H1 (cell line): Measurements from ENCODE around the gene SLC7A8. TPM values are rescaled to one million over a fixed set of nuclear protein-coding genes. Genes with fewer than 3 reads are reported as not detected.

Experiments used
- CTCF ChIA-PET: fragments of 300-600 bp; sonication (Branson Sonifier 250); formaldehyde crosslinking; loops from one replicate; lab custom pipeline; 2021; ENCODE audit not compliant: partially characterized antibody; lab: Charles Lee
- POLR2A ChIA-PET: fragments of 300-600 bp; sonication (Branson Sonifier 250); formaldehyde crosslinking; loops from one replicate; lab custom pipeline; 2021; ENCODE audit warnings: inconsistent platforms; ENCODE audit not compliant: partially characterized antibody; lab: Charles Lee
- DNase-seq, 2 experiments: peaks; one replicate each; pipeline versions ENCODE4 v3.0.0 to v3.0.0-alpha.2; 2010 to 2022; ENCODE audit warnings: low spot score in 2 of 2, low read depth in 1 of 2, mixed read lengths in 1 of 2
- FAIRE-seq: peaks from 2 replicates; lab custom pipeline; 2011; peaks lifted over from hg19 to GRCh38; lab: Jason Lieb, UNC
- H2AFZ ChIP-seq: 2 replicates; pipeline ENCODE4 v1.8.1; 2012; ENCODE audit warnings: low read length, inconsistent platforms
- H2AK5ac ChIP-seq: 2 replicates; pipeline ENCODE4 v1.6.1; 2013; ENCODE audit warnings: low read depth, low read length
- H2BK120ac ChIP-seq: replicated peaks from 2 replicates; pipeline ENCODE3; 2013; ENCODE audit warnings: low read depth, low read length, inconsistent platforms
- H2BK12ac ChIP-seq: 2 replicates; pipeline ENCODE4 v1.6.1; 2013; ENCODE audit warnings: low read depth, low read length
- H2BK15ac ChIP-seq: 2 replicates; pipeline ENCODE4 v1.6.1; 2013; ENCODE audit warnings: low read length
- H2BK20ac ChIP-seq: 2 replicates; pipeline ENCODE4 v1.6.1; 2013; ENCODE audit warnings: low read length
- H2BK5ac ChIP-seq: 2 replicates; pipeline ENCODE4 v1.6.1; 2013; ENCODE audit warnings: low read depth, low read length
- H3K14ac ChIP-seq: 2 replicates; pipeline ENCODE4 v1.6.1; 2013; ENCODE audit warnings: inconsistent platforms; ENCODE audit not compliant: insufficient read length
- H3K18ac ChIP-seq: 2 replicates; pipeline ENCODE4 v1.6.1; 2013; ENCODE audit warnings: low read length; ENCODE audit errors: extremely low read depth
- H3K23ac ChIP-seq: 2 replicates; pipeline ENCODE4 v1.6.1; 2013; ENCODE audit warnings: inconsistent platforms; ENCODE audit not compliant: insufficient read length
- H3K23me2 ChIP-seq: 2 replicates; pipeline ENCODE4 v1.6.1; 2013; ENCODE audit warnings: low read depth, low read length
- H3K27ac ChIP-seq: 2 replicates; pipeline ENCODE4 v1.6.1; 2011; ENCODE audit warnings: low read depth, low read length, inconsistent platforms
- H3K27me3 ChIP-seq, 4 experiments: replicated peaks in 1 of 4; 1 replicate in 1 of 4; 2 replicates in 3 of 4; pipeline versions ENCODE4 v1.6.1 to v1.8.1; 2011 to 2013; ENCODE audit warnings: low read length in 3 of 4, mild to moderate bottlenecking in 3 of 4, inconsistent platforms in 2 of 4, mixed read lengths in 2 of 4, moderate library complexity in 1 of 4; ENCODE audit not compliant: control insufficient read depth in 3 of 4, insufficient read depth in 3 of 4; ENCODE audit errors: extremely low read depth in 1 of 4
- H3K36me3 ChIP-seq, 4 experiments: 2 replicates each; pipeline versions ENCODE4 v1.6.1 to v1.8.1; 2011 to 2013; ENCODE audit warnings: mild to moderate bottlenecking in 4 of 4, low read length in 3 of 4, moderate library complexity in 2 of 4, control low read depth in 1 of 4, inconsistent platforms in 1 of 4; ENCODE audit not compliant: insufficient read depth in 4 of 4, control insufficient read depth in 2 of 4
- H3K4ac ChIP-seq: replicated peaks from 2 replicates; pipeline ENCODE3; 2013; ENCODE audit warnings: low read length, low read depth, mixed read lengths, inconsistent platforms; ENCODE audit not compliant: insufficient read length
- H3K4me1 ChIP-seq, 4 experiments: replicated peaks in 1 of 4; 1 replicate in 1 of 4; 2 replicates in 3 of 4; pipeline versions ENCODE4 v1.6.1 to v1.8.1; 2011 to 2013; ENCODE audit warnings: low read length in 3 of 4, inconsistent platforms in 2 of 4, mixed read lengths in 1 of 4; ENCODE audit not compliant: insufficient read depth in 4 of 4, control insufficient read depth in 3 of 4
- H3K4me2 ChIP-seq, 2 experiments: 2 replicates each; pipeline versions ENCODE4 v1.6.1 to v1.8.1; 2011 to 2013; ENCODE audit warnings: low read depth in 2 of 2, low read length in 2 of 2, control low read depth in 1 of 2, inconsistent platforms in 1 of 2, mild to moderate bottlenecking in 1 of 2; ENCODE audit not compliant: insufficient read depth in 1 of 2
- H3K4me3 ChIP-seq, 4 experiments: fragments of 200-600, 300-600 bp in 1 of 4; sonication (generic), shearing (Covaris generic), sonication (Bioruptor Twin) in 1 of 4; 2 replicates each; pipeline versions ENCODE4 v1.5.1 to v1.8.1; 2011 to 2016; ENCODE audit warnings: low read length in 4 of 4, low read depth in 3 of 4, control low read depth in 2 of 4, inconsistent platforms in 2 of 4, mild to moderate bottlenecking in 2 of 4, mixed read lengths in 1 of 4, moderate library complexity in 1 of 4; ENCODE audit not compliant: insufficient read depth in 2 of 4; ENCODE audit errors: extremely low read depth in 1 of 4
- H3K56ac ChIP-seq: replicated peaks from 2 replicates; pipeline ENCODE3; 2013; ENCODE audit warnings: low read depth, mild to moderate bottlenecking, mixed read lengths, low read length, inconsistent platforms; ENCODE audit not compliant: insufficient read length
- H3K79me1 ChIP-seq: 2 replicates; pipeline ENCODE4 v1.6.1; 2013; ENCODE audit warnings: low read depth, low read length, control low read depth
- H3K79me2 ChIP-seq, 2 experiments: 2 replicates each; pipeline versions ENCODE4 v1.6.1 to v1.8.1; 2012 to 2013; ENCODE audit warnings: low read length in 2 of 2, mild to moderate bottlenecking in 2 of 2, inconsistent platforms in 1 of 2; ENCODE audit not compliant: insufficient read depth in 2 of 2, control insufficient read depth in 1 of 2
- H3K9ac ChIP-seq, 4 experiments: replicated peaks in 1 of 4; 1 replicate in 1 of 4; 2 replicates in 3 of 4; pipeline versions ENCODE4 v1.6.1 to v1.8.1; 2011 to 2013; ENCODE audit warnings: low read depth in 3 of 4, low read length in 3 of 4, control low read depth in 2 of 4, mild to moderate bottlenecking in 2 of 4, moderate library complexity in 2 of 4, inconsistent platforms in 1 of 4; ENCODE audit errors: extremely low read depth in 1 of 4
- H3K9me3 ChIP-seq, 2 experiments: 2 replicates each; pipeline versions ENCODE4 v1.6.1 to v1.8.1; 2012 to 2013; ENCODE audit warnings: mild to moderate bottlenecking in 2 of 2, moderate library complexity in 2 of 2, control low read depth in 1 of 2, inconsistent platforms in 1 of 2, low read depth in 1 of 2, low read length in 1 of 2, mixed read lengths in 1 of 2; ENCODE audit not compliant: insufficient read depth in 2 of 2
- H4K20me1 ChIP-seq, 2 experiments: replicated peaks in 1 of 2; 2 replicates each; pipeline versions ENCODE3 to v1.8.1; 2011 to 2013; ENCODE audit warnings: inconsistent platforms in 2 of 2, low read length in 2 of 2, mild to moderate bottlenecking in 1 of 2; ENCODE audit not compliant: insufficient read depth in 2 of 2, control insufficient read depth in 1 of 2
- H4K5ac ChIP-seq: 2 replicates; pipeline ENCODE4 v1.6.1; 2013; ENCODE audit warnings: low read length, low read depth, mixed read lengths, inconsistent platforms; ENCODE audit not compliant: insufficient read length
- H4K8ac ChIP-seq: 2 replicates; pipeline ENCODE4 v1.8.0; 2013; ENCODE audit warnings: mild to moderate bottlenecking, moderate library complexity, low read length, inconsistent platforms; ENCODE audit not compliant: insufficient read depth; ENCODE audit errors: extremely low read depth
- H4K91ac ChIP-seq: replicated peaks from 2 replicates; pipeline ENCODE3; 2013; ENCODE audit warnings: low read length, mixed read lengths, inconsistent platforms; ENCODE audit not compliant: insufficient read length
- BRCA1 ChIP-seq: IDR thresholded peaks from 2 replicates; pipeline ENCODE4 v1.6.1; 2012; ENCODE audit warnings: low read depth, low read length, improper control_type of control experiment
- EZH2 ChIP-seq: fragments of 200-600 bp; sonication (generic); IDR thresholded peaks from 2 replicates; pipeline ENCODE4 v1.7.1; 2012; ENCODE audit warnings: low read depth, mild to moderate bottlenecking, moderate library complexity, low read length, inconsistent platforms; ENCODE audit not compliant: severe bottlenecking
- KDM5A ChIP-seq: fragments of 200-600 bp; IDR thresholded peaks from 2 replicates; pipeline ENCODE4 v1.7.1; 2012; ENCODE audit warnings: mild to moderate bottlenecking, low read length, inconsistent platforms, mixed read lengths
- NANOG ChIP-seq: IDR thresholded peaks from 2 replicates; pipeline ENCODE4 v1.6.1; 2011; ENCODE audit warnings: low read length, low read depth, mild to moderate bottlenecking, inconsistent platforms; ENCODE audit not compliant: insufficient read depth, poor library complexity, severe bottlenecking
- RXRA ChIP-seq: IDR thresholded peaks from 2 replicates; pipeline ENCODE4 v1.6.1; 2011; ENCODE audit warnings: low read depth, mild to moderate bottlenecking, low read length, moderate library complexity; ENCODE audit not compliant: insufficient read depth
- SAP30 ChIP-seq: fragments of 300-600 bp; sonication (generic); IDR thresholded peaks from 2 replicates; pipeline ENCODE4 v1.7.1; 2012; ENCODE audit warnings: low read length, moderate library complexity, mild to moderate bottlenecking, inconsistent platforms; ENCODE audit not compliant: insufficient read depth, insufficient replicate concordance
- SP2 ChIP-seq: IDR thresholded peaks from 2 replicates; pipeline ENCODE4 v1.6.1; 2012; ENCODE audit warnings: mild to moderate bottlenecking, low read length, inconsistent platforms
- WGBS, 2 experiments: shearing (Covaris generic) in 1 of 2; methylation state at CpG; one replicate each; pipeline versions ENCODE4 v1.1.6 to v1.1.7; 2013 to 2015; ENCODE audit warnings: low lambda C conversion rate in 2 of 2, mixed read lengths in 2 of 2, inconsistent platforms in 1 of 2, low coverage in 1 of 2, missing lambda C conversion rate in 1 of 2; ENCODE audit not compliant: insufficient replicate concordance in 2 of 2, insufficient coverage in 1 of 2, insufficient read length in 1 of 2; ENCODE audit errors: extremely low coverage in 1 of 2, missing lambda C conversion rate in 1 of 2; 5-methylcytosine and 5-hydroxymethylcytosine counted together
- polyA plus RNA-seq, 7 experiments: library from polyadenylated mRNA; depleted of rRNA in 3 of 7; stranded (reverse) in 5 of 7; unstranded in 2 of 7; fragments of >200 nt in 5 of 7; fragments of 200-250 nt in 2 of 7; gene quantifications; 1 replicate in 5 of 7; 2 replicates in 1 of 7; 4 replicates in 1 of 7; pipeline versions ENCODE4 v1.2.1 to v1.2.3, GENCODE V29; 2011 to 2013; ENCODE audit warnings: missing spikeins in 2 of 7, mixed read lengths in 2 of 7
- total RNA-seq: library from RNA; stranded (reverse); fragmentation: NEBNext Ultra II Directional; extraction: Animal tissue kit (Norgen Biotek cat#: 25700); gene quantifications from 2 replicates; pipeline ENCODE4 v1.2.1, GENCODE V29; 2021

Gene SLC7A8
- total and polyA plus RNA-seq, 2 of the 8 experiments (the other 6 are each of a cell fraction or from before 2014, with no cell fraction given): 182 to 204 TPM

DNA sequence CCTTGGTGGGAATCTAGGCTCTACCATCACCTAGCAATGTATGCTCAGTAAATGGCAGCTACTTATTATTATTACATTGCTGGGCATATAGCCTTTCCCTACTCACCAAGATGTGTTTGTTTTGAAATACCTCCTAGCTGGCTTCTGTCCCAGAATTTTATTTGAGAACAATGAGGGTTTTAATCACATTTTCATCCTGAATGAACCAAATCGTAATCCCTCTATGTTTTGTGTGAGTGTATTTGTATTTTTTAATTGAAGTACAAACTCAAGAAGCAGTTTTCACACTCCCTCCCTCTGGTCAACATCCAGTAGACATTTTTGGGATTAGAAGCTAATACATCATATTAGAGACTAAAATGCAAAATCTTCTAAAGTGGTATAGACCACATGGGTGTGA, 7.6 kb downstream of the SLC7A8 start:
- peaks cover 2 to 19% (median 13%) of the 10 kb centered on the region in 4 experiments; a peak in 5 of 7 replicates for H3K4me1 ChIP-seq
- no peaks in the 10 kb centered on the region for H3K23me2 ChIP-seq
- no peak overlapping the region for H2BK5ac ChIP-seq
- CTCF ChIA-PET: interaction anchor here (0.6 to 12.1 kb wide), 8 partner anchors 12 to 185 kb away, joined by 3 to 128 read pairs (median 6); partner anchors contain the start of gene SLC7A8
- H3K27ac ChIP-seq: no peak overlapping the region
- no peak overlapping the region for H3K14ac ChIP-seq
- H3K9ac ChIP-seq: no peak overlapping the region
- no peak overlapping the region for H2BK15ac ChIP-seq
- H2AFZ ChIP-seq: no peak overlapping the region
- H4K20me1 ChIP-seq: peaks cover 0 to 11% of the 10 kb centered on the region in 2 experiments
- H3K36me3 ChIP-seq: peaks cover 0 to 10% (median 0%) of the 10 kb centered on the region in 4 experiments; a peak in 2 of 8 replicates
- FAIRE-seq (no peak), DNase-seq (no peak)
- TF ChIP-seq BRCA1: no peak
- no peak for TF ChIP-seq EZH2
- no peak for TF ChIP-seq SAP30
- no peak for TF ChIP-seq SP2
- TF ChIP-seq KDM5A: no peak
- no peak for TF ChIP-seq NANOG
- TF ChIP-seq RXRA: no peak
- H3K4me2 ChIP-seq: no peak overlapping the region
- H3K23ac ChIP-seq: no peak overlapping the region
- no peak overlapping the region for H4K5ac ChIP-seq
- H4K91ac ChIP-seq: no peak overlapping the region
- no peak overlapping the region for H3K18ac ChIP-seq
- H3K9me3 ChIP-seq: no peaks in the 10 kb centered on the region; a peak in 1 of 4 replicates
- H2AK5ac ChIP-seq: no peak overlapping the region
- no peak overlapping the region for H4K8ac ChIP-seq
- H2BK120ac ChIP-seq: no peak overlapping the region
- H3K4me3 ChIP-seq: no peak overlapping the region
- peaks cover 9% of the 10 kb centered on the region for H3K79me1 ChIP-seq
- H2BK12ac ChIP-seq: no peak overlapping the region
- H3K27me3 ChIP-seq: no peaks in the 10 kb centered on the region
- H3K56ac ChIP-seq: no peak overlapping the region
- no peak overlapping the region for H3K4ac ChIP-seq
- POLR2A ChIA-PET: interaction anchor here (1.3 to 2.6 kb wide), 5 partner anchors 8 to 30 kb away, joined by 3 to 11 read pairs (median 7); partner anchors contain the start of gene SLC7A8
- WGBS, 2 experiments: 92% methylated on average over 1 of the region's 1 CpG; no CpG with 5 or more reads in 1 of the 2 experiments
- H3K79me2 ChIP-seq: peaks cover 3 to 83% of the 10 kb centered on the region in 2 experiments; a peak in 3 of 4 replicates
- no peak overlapping the region for H2BK20ac ChIP-seq
